HPDE6-E6E7 (cell line): ENCODE results near the gene SUGT1.
"Not testable (repeated sequence)": the region's sequence is repeated elsewhere in the genome, so short reads cannot be mapped to it uniquely, and the experiment has no call there.

Source experiments
- DNase-seq: peaks from one replicate; pipeline ENCODE4 v3.0.0; 2011; ENCODE audit warnings: missing footprints; ENCODE audit errors: extremely low spot score

The SUGT1 gene

DNA sequence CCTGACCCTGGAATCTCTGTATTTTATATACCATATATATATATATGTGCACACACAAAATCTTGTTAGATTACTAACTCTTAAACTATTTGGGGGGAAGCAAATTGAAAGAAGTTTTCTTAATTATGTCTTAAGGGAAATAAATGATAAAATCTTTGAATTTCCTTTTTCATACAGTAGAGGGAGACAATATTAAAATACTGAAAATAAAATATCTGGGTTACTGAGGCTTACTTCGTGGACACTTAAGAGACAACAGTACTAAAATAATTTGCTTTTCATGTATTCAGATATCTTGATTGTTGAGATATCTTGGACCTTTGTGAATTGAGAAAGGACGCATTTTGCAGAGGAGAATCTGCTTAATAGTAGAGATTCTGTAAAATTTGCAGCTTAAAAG is 17.0 kb downstream of the SUGT1 start:
- no peak for DNase-seq

DNA sequence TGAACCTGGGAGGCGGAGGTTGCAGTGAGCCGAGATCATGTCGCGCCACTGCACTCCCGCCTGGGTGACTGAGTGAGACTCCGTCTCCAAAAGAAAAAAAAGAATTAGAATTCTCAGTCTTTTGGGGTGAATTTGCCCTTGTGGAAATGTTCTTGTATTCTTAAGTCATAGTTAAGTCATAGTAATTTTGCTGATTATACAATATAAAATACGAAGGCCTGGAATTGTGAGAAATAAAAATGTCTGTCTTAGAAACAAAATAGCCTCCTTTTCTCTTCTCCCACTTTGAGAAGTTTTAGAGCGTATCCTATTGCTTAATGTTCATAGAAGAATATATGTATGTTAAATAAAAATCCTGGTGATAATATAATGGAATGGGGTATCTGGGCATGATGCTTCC is 18.1 kb downstream of the SUGT1 start:
- no peak for DNase-seq

DNA sequence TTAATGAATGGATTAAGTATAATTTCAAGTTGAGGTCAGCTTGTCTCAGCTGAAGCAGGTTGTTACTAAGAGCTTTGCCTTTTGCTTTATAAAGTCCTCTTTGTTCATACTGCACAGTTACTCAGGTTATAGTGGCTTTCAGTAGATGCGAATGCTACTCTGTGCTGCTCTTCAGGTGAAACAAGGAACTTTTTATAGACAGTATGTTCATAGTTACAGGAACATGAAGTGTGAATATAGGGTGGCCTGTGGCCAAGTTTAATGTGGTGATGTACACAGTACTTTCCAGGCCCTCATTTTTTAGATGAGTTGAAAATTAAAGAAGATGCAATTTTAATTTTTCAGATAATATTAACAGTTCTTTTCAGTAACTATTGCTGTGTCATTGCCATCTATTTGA is 20.8 kb downstream of the SUGT1 start:
- no peak for DNase-seq

DNA sequence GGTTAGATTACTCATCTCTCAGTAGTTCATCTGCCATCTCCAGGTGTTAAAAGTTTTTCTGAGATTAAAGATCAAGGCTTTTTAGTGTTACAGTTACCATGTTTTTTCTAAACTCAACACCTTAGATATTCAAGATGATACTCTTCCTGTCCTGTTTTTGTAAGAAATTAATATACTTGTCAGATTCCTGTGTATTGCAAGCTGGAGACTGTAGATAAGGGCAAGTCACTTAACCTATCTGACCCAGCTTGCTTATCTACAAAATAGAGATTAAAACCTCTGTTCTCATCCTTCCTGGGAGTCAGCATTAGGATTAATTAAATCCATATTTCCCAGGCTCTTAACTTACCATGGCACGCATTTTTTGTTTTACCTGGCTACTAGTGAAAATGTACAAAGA is 25.2 kb downstream of the SUGT1 start:
- no peak for DNase-seq

DNA sequence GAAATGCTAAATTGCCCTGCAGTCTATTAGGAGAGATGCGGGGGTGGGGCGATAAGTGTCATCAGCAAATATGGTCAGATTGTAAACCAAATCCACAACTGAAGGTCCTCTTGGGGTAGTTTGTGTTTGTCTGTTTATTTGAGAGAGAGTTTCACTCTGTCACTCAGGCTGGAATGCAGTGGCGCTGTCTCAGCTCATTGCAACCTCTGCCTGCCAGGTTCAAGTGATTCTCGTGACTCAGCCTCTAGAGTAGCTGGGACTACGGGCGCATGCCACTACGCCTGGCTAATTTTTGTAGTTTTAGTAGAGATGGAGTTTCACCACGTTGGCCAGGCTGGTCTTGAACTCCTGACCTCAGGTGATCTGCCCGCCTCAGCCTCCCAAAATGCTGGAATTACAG is 33.2 kb downstream of the SUGT1 start:
- not testable (repeated sequence) for DNase-seq

DNA sequence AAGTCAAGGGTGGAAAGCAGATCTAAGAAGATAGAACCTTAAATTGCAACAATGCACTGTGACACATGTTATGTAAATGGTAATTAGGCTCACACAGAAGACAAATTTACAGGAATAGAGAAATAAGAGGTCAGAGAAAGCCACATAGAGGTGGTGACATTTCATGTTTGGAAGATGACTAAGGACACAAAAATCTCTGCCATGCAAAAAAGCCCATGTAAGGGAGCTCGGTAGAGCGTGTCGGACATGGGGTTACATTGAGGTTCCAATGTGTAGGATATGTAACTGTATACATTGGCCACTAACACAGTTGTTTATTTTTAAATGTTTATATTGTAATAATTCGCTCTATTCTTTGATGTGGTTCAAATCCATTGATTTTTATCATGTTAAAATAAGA is 33.7 kb downstream of the SUGT1 start:
- DNase-seq = no peak

DNA sequence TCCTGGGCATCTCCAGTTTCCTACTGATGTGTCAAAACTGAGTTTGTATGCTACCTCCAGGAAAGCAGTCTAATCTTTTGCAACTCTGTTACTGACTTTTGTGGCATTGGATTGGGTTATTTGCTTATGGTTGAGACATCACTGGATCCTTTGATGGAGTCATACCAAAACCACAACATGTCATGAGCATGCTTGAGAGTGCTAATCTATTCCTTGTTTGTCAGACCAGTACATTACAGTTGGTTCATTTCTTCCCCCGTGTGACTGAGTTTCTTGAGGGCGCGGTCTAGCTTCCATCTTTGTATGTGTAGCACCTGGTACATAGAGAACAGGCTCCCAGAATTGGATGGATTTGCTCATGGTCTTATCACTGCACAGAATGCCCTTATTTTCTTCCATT is 43.2 kb downstream of the SUGT1 start:
- no peak for DNase-seq

DNA sequence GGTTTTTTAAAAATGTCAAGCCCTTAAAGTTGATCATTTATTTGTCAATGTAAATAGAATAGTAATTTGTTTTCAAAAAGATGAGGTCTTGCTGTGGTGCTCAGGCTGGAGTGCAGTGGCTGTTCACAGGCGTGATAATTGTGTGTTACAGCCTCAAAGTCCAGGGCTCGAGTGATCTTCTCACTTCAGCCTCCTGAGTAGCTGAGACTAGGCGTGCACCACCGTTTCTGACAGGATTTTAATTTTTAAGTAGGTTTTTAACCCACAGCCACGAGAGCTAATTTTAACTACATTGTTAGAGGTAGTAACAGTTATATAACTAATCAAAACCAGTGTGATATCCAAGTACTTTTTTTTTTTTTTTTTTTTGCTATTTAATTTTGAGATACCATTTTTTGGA is 43.9 kb downstream of the SUGT1 start:
- DNase-seq = no peak

DNA sequence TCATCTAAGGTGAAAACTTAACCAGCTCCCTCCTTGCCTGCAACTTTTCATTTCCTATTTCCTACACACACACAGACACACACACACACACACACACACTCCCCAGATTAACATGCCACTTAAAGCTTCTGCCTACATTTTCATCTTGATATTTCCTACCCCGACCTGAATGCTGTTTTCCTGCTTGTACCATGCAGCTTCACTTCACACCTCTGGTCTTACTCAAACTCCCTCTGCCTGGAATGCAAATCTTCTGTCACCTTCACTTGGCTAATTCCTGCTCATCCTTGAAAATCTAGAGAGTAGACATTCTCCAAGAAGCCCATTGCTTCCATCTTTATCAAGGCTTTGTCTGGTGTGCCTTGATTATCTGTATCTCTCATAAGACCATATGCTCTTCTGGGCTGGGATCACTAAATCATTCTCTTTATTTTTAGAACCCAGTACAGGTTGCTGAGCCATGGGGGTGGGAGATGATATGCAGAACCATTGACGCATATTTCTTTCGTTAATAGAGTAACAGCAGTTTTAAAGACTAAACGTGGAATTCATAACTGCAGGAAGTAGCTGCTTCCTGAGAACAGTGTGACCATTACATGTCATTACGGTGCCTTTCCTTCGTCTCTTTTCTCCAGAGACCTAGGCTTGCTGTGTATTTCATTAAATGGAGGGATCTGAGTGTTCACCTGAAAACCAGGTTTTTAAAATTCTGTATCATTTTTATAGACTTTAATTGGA is 49.3 kb downstream of the SUGT1 start:
- DNase-seq = no peak

DNA sequence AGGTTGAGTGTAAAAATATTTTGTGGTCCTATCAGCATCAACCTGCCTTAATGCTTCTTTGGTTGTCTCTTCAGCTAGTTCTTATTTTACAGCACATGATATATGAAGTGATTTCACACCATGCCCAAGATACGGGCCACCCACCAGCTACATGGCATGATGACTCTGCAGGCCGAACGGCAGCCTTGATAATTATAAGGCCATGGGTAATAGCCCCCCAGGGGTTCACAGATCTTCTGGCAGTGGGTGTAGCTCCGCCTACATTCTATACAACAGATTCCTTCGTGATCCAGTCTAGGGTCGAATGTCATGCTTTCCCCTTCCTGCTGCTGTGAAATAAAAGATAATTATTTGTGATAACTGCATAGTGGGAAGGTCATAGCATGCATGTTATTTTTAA is 50.8 kb downstream of the SUGT1 start:
- no peak for DNase-seq

DNA sequence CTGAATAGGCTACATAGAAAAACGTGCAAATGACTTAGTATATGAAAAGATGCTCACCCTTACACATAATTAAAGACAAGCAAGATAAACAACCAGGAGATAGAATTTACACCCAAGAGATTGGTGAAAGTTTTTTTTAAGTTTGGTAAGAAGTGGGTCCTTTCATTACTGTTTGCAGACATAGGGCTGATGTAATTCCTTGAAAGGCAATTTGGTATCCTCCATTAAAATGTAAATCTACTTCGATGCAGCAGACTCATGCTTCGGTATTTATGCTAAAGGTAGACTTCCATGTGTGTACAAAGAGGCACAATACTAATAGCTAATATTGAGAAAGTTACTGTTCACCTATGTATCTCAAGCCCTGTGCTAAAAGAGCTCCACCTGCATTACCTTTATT is 53.4 kb downstream of the SUGT1 start:
- DNase-seq = no peak

DNA sequence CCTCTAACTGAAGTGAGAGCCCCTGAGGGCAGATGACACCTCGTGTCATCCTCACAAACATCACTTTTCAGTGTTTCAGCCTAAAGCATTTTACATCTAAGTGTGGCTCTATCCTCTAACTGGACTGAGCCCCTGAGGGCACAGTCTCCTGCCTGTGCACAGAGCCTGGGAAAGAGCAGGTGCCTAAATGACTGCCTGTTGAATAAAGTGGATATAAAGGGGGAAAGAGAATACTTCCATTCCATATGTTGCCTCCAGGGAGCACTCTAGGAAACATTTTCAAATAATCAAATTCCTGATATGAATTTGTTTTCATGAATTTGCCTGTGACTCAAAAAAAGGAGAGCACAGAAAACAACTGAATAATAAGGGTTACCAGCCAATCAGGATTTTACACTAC is 54.7 kb downstream of the SUGT1 start:
- DNase-seq = no peak

DNA sequence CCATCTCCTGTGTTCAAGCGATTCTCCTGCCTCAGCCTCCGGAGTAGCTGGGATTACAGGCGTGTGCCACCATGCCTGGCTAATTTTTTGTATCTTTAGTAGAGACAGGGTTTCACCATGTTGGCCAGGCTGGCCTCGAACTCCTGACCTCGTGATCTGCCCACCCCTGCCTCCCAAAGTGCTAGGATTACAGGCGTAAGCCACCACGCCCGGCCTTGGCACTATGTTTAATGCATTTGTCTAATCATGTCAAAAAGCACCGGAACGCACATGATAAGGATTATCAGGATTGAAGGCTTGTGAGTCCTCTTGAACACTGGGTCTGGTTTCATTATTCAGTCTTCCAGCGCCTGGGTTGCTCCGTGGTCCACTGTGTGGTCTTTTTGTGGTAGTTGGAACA is 55.6 kb downstream of the SUGT1 start:
- not testable (repeated sequence) for DNase-seq

DNA sequence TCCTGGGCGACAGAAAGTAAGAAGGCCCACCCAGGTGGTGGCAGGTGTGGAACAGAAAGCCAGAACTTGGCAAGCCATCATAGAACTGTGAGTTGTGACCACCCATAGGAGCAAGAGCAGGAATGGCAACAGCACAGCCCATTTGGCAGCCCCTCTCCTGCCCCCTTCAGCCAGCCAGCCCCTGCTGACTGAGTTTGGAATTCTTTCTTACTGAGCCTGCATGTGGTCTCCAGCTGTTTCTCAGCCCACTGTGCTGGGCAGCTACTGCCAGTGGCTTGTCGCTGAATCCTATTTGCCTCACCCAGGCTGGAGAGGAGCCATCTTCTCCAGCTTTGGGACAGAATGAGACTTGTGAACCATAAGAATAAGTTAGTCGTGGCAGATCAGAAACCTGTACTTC is 58.6 kb downstream of the SUGT1 start:
- no peak for DNase-seq

DNA sequence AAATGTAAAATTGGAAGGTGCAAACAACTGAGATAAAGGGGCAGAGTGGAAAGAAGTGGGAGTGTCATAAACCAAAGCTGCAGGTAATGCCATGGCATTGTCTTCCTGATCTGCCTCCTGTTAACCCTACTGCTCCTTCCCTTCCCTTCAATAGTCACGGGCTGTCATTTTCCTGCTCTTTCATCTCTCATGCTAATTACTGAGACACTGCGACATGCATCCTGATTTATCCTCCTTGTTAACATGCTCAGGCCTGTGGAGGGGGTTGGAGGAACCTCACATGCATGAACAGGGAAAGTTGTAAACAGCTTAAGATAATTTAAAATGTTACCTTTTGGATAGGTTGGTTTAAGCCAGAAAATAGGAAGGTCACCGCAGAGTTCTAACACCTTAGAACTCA is 59.7 kb downstream of the SUGT1 start:
- no peak for DNase-seq

DNA sequence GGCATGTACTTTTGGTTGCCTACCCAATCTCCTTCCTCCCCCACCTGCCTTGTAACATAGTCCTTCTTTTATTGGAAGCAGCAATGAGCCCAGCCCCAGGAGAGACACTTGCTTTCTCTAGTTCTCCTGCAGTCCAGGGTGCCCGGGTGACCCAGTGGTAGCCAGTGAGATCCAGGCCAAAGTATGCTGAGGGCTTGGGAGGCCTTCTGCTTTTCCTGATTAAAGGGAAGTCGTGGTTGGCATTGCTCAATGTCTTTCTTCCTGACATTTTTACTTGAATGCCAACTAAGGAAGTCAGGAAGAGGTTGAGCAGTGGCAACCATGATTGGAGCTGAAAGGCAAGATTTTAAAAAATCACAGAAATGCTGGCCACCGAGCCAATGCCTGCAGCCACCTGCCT is 61.3 kb downstream of the SUGT1 start:
- DNase-seq = no peak

DNA sequence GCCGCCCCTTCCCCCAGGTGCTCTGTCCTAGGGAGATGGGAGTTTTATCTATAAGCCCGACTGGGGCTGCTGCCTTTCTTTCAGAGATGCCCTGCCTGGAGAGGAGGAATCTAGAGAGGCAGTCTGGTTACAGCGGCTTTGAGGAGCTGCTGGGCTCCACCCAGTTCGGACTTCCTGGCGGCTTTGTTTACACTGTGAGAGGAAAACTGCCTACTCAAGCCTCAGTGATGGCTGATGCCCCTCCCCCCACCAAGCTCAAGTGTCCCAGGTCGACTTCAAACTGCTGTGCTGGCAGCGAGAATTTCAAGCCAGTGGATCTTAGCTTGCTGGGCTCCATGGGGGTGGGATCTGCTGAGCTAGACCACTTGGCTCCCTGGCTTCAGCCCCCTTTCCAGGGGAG is 68.3 kb downstream of the SUGT1 start:
- DNase-seq = not testable (repeated sequence)

DNA sequence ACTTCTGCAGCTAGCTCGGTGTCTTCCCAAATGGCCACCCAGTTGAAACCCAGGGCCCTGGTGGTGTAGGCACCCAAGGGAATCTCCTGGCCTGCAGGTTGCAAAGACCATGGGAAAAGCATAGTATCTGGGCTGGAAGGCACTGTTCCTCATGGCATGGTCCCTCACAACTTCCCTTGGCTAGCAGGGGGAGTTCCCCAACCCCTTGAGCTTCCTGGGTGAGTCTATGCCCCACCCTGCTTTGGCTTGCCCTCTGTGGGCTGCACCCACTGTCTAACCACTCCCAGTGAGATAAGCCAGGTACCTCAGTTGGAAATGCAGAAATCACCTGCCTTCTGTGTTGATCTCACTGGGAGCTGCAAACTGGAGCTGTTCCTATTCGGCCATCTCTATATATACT is 68.7 kb downstream of the SUGT1 start:
- DNase-seq = not testable (repeated sequence)

DNA sequence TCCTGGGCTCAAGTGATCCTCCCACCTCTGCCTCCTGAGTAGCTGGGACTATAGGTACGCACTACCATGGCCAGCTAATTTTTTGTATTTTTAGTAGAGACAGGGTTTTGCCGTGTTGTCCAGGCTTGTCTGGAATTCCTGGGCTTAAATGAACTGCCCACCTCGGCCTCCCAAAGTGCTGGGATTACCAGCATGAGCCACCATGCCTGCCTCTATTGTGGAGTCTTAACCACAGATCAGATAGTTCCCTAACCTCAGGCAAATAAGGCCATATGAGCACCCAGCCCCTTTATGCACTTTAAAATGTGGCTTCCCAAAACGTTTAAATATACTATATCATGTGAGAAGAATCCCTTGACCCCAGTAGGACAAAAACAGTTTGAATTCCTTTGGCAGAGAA is 70.5 kb downstream of the SUGT1 start:
- DNase-seq = no peak

DNA sequence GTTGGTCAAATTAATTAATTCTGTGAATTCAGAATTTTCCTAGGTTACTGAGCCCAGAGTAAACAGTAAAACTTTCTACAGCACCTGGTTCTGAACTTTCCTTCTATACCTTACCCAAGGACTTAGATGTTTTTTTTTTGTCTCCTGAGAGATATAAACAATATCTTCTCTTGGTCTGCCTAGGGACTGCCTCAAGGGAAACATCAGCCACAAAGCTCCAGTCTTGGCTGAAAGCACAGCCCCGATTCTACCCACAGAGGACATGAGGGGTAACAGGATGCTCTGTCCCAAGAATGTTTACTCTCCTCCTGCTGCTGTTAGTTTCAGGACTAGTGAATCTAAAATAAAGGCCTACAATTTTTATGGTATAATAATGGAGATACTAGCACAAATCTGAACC is 72.7 kb downstream of the SUGT1 start:
- no peak for DNase-seq

DNA sequence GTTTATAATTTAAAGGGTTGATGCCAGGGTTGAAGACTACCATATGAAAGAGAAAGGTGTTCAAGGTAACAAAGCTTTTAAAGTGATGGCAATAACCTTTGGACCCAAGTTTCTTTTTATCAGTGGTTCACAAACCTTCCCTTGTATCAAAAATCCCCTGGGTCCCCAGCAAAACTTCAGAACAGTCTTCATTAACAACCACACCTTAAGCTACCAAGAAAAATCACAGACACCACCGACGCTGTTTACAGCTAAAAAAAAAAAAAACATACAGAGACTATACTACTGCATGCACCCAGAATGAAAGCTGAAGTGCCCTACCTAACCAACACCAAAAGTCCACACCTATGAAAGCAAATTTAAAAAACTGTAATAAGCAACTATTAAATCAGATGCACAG is 73.6 kb downstream of the SUGT1 start:
- DNase-seq = no peak

DNA sequence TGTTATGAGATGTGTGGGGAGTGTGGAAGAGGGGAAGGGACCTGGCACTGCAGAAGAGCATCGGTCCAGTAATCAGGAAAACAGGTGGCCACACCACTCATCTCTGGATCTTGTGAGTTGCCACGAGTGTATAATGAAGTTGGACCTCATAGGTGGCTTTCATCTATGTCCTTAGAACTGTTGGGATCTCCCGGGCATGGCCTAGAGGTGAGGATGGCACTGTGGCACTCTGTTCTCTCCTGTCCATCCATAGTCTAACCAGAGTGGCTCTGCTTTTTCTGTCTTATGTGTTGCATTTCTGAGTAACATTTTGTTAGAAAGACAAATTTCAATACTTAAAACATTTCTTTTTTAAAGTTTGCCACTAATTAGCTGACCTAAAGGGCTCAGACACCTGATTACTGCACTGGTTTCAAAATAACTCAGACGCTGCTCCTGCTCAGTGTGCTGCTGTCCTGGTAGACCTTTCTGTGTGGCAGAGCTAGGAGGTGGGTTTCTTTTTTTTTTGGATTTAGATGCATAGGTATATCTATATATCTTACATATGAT is 81.5 kb downstream of the SUGT1 start:
- no peak for DNase-seq

DNA sequence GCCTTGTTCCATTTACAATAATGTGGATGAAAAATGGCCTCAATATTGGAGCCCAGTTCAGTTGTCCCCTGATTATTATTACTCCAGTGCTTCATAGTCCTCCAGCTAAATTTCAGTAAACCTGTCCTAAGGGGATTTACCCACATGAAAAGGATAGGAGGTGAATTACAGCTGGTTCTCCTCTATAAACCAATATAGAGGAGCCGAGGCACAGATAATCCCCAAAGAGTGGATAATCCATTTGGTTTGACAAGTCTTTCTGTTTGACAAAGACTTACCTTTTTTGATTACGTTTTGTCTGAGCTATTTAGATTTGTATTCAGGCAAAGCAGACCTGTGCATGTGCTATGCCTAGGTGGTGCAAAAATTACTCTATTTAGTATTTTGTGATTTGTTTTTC is 84.3 kb downstream of the SUGT1 start:
- DNase-seq = no peak

DNA sequence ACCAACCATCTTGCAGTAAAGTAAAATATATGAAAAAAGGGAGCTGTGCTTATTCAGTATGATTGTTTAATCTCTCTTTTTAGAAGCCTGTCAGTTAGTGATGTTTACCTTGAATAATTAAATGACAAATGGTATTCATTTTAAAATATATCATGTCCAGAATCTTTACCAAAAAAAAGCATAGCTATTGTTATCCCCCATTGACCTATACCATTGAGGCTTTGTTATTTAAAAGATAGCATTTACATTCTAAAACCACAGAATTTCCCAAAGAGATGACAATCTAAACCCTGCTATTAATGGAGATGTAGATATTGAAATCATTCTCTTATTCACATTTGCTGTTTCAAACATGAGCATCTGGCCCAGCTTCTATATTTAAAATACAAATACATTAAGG is 84.8 kb downstream of the SUGT1 start:
- no peak for DNase-seq
